HG03103 (cell line): ENCODE data around the gene BARD1.
"Not testable (repeated sequence)": the region's sequence is repeated elsewhere in the genome, so short reads cannot be mapped to it uniquely, and the experiment has no call there.

ENCODE experiments used
- ATAC-seq: cut with Tn5 transposase; IDR thresholded peaks from one replicate; pipeline ENCODE4 v1.9.1; 2021; ENCODE audit warnings: low read depth; ENCODE audit not compliant: unreplicated experiment

Gene BARD1

GRCh38 chr2:214772443-214773015 lies 37.0 kb downstream of the BARD1 start:
- ATAC-seq, result no peak

- no peak for ATAC-seq
Observed at GRCh38 chr2:214765180-214765579, 44.3 kb downstream of the BARD1 start.

- no peak for ATAC-seq
Observed at GRCh38 chr2:214753455-214753854, 56.0 kb downstream of the BARD1 start.

GRCh38 chr2:214750529-214750928 lies 59.0 kb downstream of the BARD1 start:
- ATAC-seq, result no peak

GRCh38 chr2:214747992-214748391 lies 61.5 kb downstream of the BARD1 start:
- ATAC-seq, result no peak

- no peak for ATAC-seq
Observed at GRCh38 chr2:214742119-214742518, 67.4 kb downstream of the BARD1 start.

- no peak for ATAC-seq
Observed at GRCh38 chr2:214740867-214741395, 68.6 kb downstream of the BARD1 start.

- peak; percentile 99 for ATAC-seq
Observed at GRCh38 chr2:214737188-214737587, 72.3 kb downstream of the BARD1 start.

GRCh38 chr2:214730800-214731407 lies 78.6 kb downstream of the BARD1 start:
- no peak for ATAC-seq

GRCh38 chr2:214730248-214730647 lies 79.2 kb downstream of the BARD1 start:
- ATAC-seq, result no peak

- no peak for ATAC-seq
Observed at GRCh38 chr2:214724741-214725140, 84.7 kb downstream of the BARD1 start.

- ATAC-seq, result not testable (repeated sequence)
Observed at GRCh38 chr2:214717837-214718236, 91.6 kb downstream of the BARD1 start.

GRCh38 chr2:214716811-214717560 lies 92.5 kb downstream of the BARD1 start:
- ATAC-seq, result no peak

GRCh38 chr2:214715025-214715424 lies 94.5 kb downstream of the BARD1 start:
- ATAC-seq, result no peak

- no peak for ATAC-seq
Observed at GRCh38 chr2:214713080-214713830, 96.2 kb downstream of the BARD1 start.

GRCh38 chr2:214710729-214711128 lies 98.8 kb downstream of the BARD1 start:
- no peak for ATAC-seq

GRCh38 chr2:214706986-214707385 lies 102.5 kb downstream of the BARD1 start:
- no peak for ATAC-seq

GRCh38 chr2:214699236-214699635 lies 110.2 kb downstream of the BARD1 start:
- no peak for ATAC-seq

- ATAC-seq, result no peak
Observed at GRCh38 chr2:214696681-214697080, 112.8 kb downstream of the BARD1 start.

GRCh38 chr2:214695789-214696188 lies 113.7 kb downstream of the BARD1 start:
- no peak for ATAC-seq

GRCh38 chr2:214683557-214683956 lies 125.9 kb downstream of the BARD1 start:
- peak; percentile 56 for ATAC-seq
